ENCODE data around the gene FOXO4. TPM values are rescaled to one million over a fixed set of nuclear protein-coding genes. Genes with fewer than 3 reads are reported as not detected.

The FOXO4 gene
- polyA plus RNA-seq, 4 donors: 23.8 to 29.3 (median 27.8) TPM

DNA sequence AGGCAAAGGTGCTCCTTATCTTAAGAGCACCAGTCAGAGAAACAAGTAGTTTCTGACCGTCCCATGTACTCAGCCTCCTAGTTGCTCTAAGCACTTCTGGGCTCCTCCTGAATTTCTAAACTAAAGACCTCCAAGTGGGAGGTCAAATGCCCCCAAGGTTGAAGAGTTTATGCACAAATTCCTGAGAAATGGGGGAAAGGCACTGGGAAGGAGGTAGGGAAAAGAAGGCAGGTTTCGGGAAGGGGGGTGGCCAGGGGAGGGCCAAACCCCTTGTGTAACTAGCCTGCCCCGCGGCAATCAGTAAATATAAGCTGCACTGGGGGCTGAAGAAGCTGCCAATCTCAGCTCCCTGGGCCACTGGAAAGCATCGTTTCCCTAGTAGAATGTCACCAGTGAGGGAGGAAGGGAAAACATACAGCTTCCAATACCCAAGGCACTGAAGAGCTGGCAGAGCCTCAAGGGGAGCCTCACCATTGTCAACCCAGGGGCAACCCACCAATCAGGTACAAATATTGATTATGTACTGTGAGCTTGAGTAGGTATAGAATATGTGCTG, 3.4 kb downstream of the FOXO4 start:
- no peak for DNase-seq (ENCODE audit: low read depth in 4 of 4, low spot score in 3 of 4)

GRCh38 chrX:71099736-71100135, 4.1 kb downstream of the FOXO4 start:
- DNase-seq (ENCODE audit: low read depth in 4 of 4, low spot score in 3 of 4): no peak

GRCh38 chrX:71100581-71101505, 5.2 kb downstream of the FOXO4 start:
- DNase-seq (ENCODE audit: low read depth in 4 of 4, low spot score in 3 of 4): no peak

GRCh38 chrX:71102292-71102691, 6.6 kb downstream of the FOXO4 start:
- DNase-seq (ENCODE audit: low read depth in 4 of 4, low spot score in 3 of 4): no peak

- no peak for DNase-seq (ENCODE audit: low read depth in 4 of 4, low spot score in 3 of 4)
These were observed 7.7 kb downstream of the FOXO4 start for GRCh38 chrX:71103110-71103983.

DNA sequence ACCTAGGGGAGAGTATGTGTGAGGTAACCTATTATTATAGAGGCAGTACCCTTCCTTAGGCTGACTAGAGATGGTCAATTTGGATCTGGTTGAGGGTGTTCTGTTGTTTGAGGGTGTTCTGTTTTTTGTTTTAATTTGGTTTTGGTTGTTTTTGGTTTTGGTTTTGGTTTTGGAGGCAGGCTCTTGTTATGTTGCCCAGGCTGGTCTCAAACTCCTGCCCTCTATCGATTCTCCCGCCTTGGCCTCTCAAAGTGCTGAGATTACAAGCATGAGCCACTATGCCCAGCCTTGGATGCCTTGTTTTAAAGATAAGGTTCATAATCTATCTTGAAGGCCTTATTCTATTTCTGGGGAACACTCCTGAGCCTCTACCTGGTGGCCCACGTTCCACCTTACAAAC, 10.0 kb downstream of the FOXO4 start:
- DNase-seq (ENCODE audit: low read depth in 4 of 4, low spot score in 3 of 4): no peak

DNA sequence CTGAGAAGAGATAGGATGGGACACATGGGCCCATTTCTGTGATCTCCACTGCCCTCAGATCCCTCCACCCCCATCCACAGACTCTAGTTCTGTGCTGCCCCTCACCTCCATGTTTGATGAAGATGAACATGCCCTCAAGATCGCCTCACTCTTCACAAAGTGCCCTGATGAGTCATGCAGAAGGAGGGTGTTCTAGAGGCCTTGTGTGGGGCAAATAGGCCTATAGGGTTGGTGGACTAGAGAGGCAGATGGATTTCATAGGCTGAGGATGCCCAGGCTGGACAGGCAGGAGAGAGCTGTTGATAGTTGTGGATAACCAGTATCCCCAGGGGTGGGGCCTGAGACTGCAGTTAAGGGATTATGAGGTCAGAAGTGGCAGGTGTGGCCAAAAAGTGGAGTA, 10.8 kb downstream of the FOXO4 start, which contains the start of gene CXorf65:
CXorf65 (minus strand) TSS at position 314 of the 400 bp plus-strand sequence; CDS start at position 130, 184 bp downstream.
- no peak for DNase-seq (ENCODE audit: low read depth in 4 of 4, low spot score in 3 of 4)

DNA sequence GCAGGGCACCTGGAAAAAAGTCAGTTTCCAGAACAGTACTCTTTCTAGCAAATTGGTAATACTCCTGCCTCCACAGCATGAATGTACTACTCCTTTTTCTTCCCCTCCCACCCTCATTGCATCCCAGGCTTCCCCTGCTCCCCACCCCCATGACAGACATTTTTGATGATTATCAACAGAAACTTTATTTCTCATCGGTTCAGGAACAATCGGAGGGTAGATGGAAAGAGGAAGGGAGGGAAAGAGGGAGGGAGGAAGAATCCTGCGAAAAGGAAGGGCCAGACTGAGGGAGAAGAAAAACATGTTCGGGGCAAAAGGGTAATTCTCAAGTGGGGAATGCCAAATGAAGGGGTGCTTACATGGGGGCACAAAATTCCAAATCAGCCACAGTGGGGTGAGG, 11.6 kb downstream of the FOXO4 start:
- DNase-seq (ENCODE audit: low read depth in 4 of 4, low spot score in 3 of 4): no peak

GRCh38 chrX:71107762-71108360, 12.2 kb downstream of the FOXO4 start:
- no peak for DNase-seq (ENCODE audit: low read depth in 4 of 4, low spot score in 3 of 4)

DNA sequence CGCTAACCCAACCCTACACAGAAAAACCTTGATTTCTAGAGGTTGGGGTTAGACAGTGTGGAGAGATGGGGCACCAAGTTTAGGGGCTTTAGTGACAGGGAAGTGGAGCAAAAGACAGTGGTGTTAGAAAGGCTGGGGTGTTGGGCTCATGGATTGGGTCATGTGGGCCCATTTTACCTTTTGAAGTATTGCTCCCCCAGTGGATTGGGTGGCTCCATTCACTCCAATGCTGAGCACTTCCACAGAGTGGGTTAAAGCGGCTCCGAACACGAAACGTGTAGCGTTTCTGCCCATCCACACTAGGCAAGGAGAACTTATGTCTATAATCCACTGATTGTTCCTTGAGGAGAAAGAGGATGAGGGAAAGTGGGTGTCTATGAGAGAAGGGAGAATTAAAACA, 13.4 kb downstream of the FOXO4 start:
- DNase-seq (ENCODE audit: low read depth in 4 of 4, low spot score in 3 of 4): no peak

DNA sequence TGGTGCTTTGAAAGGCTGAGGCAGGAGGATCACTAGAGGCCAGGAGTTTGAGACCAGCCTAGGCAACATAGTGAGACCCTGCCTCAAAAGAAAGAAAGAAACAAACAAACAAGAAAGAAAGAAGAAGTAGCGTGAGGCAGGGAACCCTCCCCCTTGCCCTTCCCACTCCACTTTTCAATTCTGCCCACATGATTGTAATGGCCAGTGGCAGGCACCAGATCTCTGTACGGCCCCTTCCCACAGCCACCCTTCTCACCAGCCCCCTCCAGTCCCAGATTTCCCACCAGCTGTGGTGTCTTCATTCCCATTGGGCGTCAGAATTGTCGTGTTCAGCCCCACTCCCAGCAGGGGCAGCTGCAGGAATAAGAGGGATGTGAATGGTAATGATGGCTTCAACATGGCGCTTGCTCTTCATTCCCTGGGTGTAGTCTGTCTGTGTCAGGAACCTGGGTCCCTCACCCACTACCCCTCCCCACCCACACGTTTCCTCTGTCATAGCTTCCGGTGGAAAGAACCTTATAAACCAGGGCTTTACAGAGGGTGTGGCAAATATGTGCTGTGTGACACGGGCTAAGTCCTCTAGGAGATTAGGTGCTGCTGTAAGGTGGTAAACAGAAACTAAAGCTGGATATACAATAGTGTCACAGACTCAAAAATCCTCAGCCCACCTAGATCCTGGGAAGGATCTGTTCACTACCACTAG, 15.6 kb downstream of the FOXO4 start, which contains the start of gene IL2RG:
IL2RG (minus strand) TSS at position 437 of the 703 bp plus-strand sequence; CDS start at position 399, 38 bp downstream.
- DNase-seq (ENCODE audit: low read depth in 4 of 4, low spot score in 3 of 4): no peak

GRCh38 chrX:71111921-71112431, 16.3 kb downstream of the FOXO4 start:
- no peak for DNase-seq (ENCODE audit: low read depth in 4 of 4, low spot score in 3 of 4)

DNA sequence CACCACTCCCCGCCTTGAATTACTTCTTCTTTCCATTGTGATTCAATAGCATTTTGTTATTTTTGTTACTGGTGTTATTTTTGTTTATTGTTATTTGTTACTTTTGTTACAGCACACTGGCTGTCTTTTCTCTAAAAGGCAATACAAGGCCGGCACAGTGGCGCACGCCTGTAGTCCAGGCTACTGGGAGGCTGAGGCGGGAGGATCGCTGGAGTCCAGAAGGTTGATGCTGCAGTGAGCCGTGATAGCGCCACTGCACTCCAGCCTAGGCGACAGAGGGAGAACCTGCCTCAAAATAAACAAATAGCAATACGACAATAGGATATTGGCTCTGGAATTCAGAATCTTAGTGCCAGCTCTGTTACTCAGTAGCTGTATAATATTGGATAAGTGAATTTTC, 21.7 kb downstream of the FOXO4 start:
- no peak for DNase-seq (ENCODE audit: low read depth in 4 of 4, low spot score in 3 of 4)

DNA sequence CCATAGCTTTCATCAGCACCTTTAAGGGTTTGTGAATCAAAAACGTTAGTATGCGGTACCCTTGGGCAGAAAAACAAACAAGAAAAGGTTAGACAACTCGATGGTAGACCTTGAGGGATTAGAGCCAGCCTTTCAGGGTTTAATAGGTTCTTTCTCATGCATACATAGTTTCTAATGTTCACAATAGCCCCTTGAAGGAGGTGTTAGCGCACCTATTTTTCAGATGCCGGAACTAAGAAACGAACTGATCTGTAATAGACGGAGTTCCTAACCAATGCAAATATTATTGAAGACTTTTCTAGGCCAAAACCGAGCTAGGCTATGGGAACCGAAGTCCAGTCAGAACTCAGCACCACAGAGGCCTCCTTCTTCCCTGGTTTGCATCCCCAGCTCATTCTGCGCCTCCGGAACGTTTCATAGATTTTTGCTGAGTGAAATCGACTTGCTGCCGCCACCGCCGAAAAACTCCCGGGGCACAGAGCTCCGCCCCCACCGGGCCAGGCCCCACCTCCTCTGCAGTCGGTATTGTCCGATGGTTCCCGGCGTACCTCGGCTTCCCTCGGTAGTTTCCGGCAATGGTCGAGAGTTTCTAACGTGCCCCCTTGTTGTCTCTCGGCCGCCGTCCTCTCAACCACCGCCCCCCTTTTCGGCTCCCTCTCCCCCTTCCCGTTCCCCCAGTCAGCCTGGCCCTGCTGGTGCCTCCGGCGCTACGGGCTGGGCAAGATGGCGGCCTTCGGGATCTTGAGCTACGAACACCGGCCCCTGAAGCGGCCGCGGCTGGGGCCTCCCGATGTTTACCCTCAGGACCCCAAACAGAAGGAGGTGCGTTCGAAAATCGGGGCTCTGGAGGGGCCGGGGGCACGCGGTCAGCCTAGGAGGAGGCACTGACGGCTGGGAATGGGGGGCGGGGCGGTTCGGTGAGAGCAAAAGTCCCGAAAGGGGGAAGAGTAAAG, 22.7 kb downstream of the FOXO4 start, which contains the start of gene MED12:
MED12 (plus strand) TSS at position 565 of the 953 bp plus-strand sequence; CDS start at position 724, 159 bp downstream.
- peak; percentile 60 to 75 (median 68) for DNase-seq (ENCODE audit: low read depth in 4 of 4, low spot score in 3 of 4)

DNA sequence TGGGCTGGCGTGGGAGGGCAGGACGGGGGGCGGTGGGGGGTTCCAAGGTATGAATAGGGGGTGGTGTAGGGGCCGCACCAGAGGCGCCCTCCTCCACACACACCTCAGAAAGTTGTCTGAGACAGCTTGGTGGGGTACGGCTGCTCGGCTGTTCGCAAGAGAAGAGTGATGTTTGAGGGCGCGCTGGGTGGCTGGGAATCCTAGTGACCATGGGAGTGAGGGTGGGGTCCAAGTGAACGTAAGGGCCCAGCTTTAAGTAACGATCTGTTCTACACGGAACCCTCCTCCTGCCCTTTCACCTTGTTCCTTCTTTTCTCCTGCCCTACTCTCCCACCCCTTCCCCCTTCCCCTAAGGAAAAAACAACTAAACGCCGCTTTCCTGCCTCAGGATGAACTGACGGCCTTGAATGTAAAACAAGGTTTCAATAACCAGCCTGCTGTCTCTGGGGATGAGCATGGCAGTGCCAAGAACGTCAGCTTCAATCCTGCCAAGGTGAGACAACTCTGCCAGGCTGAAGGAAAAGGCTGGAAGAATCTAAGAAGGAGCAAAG, 23.4 kb downstream of the FOXO4 start:
- no peak for DNase-seq (ENCODE audit: low read depth in 4 of 4, low spot score in 3 of 4)

DNA sequence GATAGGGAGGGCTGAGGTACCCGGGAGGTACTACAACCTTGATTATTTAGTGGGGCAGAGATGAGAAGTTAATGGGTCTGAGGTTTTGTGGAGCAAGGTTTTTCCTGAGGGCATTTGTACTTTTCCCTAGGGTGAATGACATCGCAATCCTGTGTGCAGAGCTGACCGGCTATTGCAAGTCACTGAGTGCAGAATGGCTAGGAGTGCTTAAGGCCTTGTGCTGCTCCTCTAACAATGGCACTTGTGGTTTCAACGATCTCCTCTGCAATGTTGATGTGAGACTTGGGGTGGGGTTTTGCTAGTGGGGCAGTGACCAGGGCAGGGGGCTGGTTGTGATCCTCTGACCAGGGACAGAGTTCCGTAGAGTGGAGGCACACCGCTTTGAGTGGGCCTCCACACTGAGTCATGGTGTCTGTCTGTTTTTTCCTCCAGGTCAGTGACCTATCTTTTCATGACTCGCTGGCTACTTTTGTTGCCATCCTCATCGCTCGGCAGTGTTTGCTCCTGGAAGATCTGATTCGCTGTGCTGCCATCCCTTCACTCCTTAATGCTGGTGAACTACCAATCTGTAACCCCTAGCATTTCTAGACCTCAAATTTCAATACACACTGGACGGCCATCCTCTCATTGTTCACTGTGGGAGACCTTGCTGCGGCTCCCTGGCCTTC, 32.6 kb downstream of the FOXO4 start:
- DNase-seq (ENCODE audit: low read depth in 4 of 4, low spot score in 3 of 4): no peak

Data from right renal pelvis (tissue), 4 donors.